ELF-1 (cell line): ENCODE measurements around the gene LIPG.

Experiments
- DNase-seq: peaks from one replicate; pipeline ENCODE4 v3.0.0-alpha.2; 2016; ENCODE audit warnings: low read depth, low spot score

The LIPG gene

GRCh38 chr18:49611316-49611715 is 49.5 kb downstream of the LIPG start:
- DNase-seq: no peak

DNA sequence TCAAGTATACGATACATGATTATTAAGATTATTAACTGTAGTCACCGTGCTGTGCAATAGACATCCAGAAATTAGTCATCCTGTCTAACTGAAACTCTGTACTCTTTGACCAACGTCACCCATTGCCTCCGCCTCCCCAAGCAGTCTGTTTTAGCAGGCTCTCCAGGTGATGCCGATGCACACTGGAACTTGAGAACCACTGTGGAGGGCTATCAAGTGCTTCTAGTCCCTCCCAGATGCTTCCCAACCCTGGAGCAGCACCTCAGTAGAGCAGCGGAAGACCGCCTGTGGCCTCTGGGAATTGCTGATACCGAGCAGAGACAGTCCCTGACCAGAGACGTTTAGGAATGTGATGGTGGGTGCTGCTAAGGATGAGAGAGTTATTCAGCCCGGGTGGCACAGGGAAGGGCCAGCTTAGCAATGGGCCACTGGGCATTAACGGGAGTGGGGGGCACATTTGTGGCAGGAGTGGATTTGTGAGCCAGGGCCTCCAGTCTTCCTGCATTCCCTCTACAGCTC is 50.7 kb downstream of the LIPG start:
- DNase-seq: peak; percentile 61

DNA sequence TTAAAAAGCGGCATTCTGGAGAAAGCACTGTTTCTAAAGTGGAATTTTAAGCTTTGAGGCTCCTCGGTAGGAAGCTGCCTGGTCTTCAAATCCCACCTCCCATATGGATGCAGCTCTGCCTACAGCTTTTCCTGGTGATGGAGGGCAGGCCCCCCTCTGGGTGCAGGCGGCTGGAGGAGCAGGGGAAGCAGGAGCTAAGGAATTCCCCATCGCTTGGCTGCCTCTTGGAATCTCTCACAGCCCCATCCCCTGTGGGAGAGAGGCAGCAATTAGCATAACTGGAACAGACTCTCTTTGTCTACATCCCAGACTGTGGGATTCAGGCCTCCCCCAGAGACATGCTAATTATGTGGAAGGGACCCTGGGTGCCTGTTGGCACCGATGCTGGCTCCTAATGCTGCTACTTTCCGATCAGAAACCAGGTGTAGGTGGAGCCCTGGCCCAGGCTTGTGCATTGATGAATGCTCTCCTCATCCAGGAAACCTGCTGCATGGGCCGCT is 51.3 kb downstream of the LIPG start:
- peak; percentile 91 for DNase-seq

- DNase-seq: peak; percentile 34
These were observed 51.8 kb downstream of the LIPG start for GRCh38 chr18:49613641-49614151.

DNA sequence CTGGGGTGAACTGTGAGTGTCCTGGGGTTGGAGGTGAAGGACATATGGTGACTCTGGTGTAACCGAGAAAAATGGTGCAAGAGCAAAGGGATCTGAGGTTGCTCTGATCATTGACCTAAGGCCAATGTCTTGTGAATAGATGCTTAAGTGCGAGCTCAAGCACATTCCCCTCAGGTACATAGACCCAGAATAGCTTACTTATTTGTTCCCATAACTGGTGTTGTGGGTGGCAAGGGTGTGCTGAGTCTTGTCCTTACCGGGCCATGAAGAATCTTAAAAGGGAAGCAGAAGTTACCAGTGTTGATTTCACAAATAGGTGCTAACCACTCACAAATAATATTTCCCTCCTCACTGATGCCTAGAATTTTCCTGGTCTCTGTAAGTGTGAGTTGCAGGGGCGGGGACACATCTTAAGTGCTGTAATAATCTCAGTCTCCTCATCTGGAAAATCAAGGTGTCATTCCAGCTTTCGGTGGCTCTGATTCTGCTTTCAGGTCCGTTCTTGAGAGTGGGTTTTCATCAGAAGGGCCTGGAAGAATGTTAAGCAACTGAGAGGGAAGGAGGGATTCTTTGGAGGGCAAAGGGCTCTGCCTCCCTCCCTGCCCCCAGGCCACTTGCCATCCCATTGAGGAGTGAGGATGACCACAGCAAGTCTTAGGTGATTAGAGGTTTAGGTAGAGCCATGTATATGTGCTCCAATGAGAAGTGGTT is 54.9 kb downstream of the LIPG start:
- DNase-seq: no peak

GRCh38 chr18:49617329-49617695 is 55.5 kb downstream of the LIPG start:
- DNase-seq: no peak

DNA sequence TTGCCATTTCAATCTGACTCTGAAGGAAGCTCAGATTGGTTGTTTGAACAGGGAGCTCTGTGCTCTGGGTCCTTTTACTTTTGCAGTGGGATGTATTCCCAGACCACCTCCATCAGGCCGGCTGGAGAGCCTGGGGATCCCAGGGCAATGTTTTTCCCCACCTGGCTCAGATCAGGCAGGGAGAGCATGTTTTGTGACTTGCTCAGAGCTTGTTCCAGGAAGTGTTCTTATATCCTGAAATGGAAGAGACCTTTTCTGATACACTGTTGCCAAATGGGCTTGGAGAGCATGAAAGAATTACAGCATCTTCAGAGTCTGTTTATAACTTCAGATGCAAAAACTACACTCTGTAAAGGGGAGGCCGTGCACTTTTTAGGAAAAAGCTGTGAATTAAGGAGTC is 56.0 kb downstream of the LIPG start:
- no peak for DNase-seq

DNA sequence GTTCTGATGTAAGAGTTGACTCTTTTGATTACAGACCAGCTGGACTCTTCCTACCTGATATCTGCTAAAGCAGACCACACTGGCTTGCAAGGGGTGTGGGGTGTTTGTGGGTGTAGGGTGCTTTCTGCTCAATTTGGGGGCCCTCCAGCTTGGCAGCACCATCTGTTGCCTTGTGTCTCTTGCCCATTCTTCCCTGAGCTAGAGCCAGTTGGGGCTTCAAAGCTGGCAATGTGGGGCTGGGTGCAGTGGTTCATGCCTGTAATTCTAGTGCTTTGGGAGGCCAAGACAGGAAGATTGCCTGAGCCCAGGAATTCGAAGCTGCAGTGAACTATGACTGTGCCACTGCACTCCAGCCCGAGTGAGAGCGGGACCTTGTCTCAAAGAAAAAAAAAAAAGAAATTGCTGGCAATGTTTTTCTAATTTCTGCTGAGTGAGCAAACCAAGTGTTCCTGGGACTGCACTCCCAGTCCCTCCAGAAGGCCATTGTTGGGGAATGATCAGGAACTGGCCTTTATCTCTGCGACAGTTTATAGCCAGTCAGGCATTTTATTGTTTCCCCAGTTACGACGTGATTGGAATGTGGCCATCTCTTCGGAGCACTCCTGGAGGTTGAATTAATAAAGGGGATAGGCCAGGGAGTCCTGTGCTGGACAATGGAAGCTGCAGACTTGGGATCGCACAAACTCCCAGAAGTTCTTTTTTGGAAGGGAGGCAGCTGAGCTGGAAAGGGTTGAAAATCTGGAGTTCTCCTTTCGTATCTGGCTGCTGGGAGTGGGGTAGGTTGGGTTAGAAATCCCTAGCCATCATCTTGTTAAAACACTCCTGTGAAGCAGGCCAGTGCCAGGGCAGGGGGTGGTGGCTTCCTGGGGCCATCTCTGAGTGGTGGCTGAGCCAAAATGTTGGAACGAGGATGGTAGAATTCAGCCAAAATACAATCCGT is 57.2 kb downstream of the LIPG start:
- peak; percentile 54 for DNase-seq

GRCh38 chr18:49619801-49620200 is 57.9 kb downstream of the LIPG start:
- peak; percentile 77 for DNase-seq

DNA sequence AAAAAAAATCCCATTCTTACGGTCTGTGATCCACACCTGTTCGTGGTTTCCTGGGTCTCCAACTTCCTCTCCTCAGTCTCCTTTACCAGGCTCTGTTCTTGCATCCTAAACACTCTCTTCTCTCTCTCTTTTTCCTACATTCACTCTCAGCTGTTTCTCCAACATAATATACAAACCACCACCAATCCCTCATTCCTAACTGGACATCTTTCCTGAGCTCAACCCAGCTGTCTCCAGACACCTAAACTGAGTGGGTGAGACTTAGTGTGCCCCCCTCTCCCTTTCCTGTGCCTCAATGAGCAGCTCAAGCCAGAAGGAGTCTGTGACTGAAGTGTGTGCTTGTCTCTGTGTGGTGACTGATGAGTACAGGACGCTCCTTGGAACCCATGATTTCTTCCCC is 59.4 kb downstream of the LIPG start:
- DNase-seq: no peak

DNA sequence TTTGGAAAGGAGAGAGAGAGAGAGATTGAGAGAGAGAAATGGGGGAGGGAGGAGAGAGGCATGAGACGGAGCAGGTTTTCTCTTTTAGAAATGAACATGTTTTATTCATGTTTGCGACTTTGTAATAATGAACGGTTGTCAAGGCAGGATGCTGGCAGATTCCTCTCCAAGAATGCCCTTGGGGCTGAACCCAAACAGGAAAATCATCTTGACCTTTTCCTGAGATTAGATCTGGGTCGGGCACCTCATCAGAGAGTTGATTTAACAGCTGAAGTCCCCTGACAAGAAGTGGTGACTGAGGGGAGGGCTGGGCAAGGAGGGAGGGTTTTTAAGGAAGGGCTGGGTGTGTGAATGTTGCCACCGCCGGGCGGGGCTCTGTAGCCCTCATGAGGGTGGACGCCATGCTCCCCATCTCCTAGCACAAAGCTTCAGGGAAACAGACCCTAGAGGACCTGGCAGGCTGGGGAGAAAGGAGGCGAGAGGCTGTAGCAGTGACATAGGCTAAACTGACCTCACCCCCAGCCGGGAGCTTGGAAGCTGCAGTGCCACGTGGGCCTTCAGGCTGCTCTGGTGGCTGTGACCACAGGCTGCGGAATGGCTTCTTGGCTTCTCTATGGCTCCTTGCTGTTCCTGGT is 60.0 kb downstream of the LIPG start:
- DNase-seq: no peak

- DNase-seq: no peak
These were observed 61.7 kb downstream of the LIPG start for GRCh38 chr18:49623571-49623970.

- DNase-seq: no peak
These were observed 63.3 kb downstream of the LIPG start for GRCh38 chr18:49625021-49625691.

- no peak for DNase-seq
These were observed 65.1 kb downstream of the LIPG start for GRCh38 chr18:49626842-49627467.

DNA sequence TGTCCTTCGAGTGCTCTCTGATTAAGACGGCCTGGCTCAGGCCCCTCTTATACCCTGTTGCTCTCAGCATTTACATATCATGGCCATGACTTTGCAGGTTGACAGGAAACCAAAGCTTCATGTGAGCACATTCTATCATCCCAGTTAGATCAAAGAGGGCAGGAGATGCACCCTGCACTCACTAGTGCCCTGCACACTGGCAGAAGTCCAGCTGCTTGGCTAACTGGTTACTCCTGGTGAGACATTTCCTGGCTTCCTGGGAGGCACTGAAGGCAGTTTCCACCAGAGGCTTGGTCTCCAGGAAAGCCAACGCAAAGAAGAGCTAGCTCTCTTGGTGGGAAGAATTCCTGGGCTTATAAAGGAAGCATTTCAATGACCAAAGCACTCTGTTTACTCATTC is 66.3 kb downstream of the LIPG start:
- no peak for DNase-seq

- DNase-seq: no peak
These were observed 67.3 kb downstream of the LIPG start for GRCh38 chr18:49628881-49629795.

- DNase-seq: no peak
These were observed 68.4 kb downstream of the LIPG start for GRCh38 chr18:49630246-49630699.

GRCh38 chr18:49631146-49631866 is 69.4 kb downstream of the LIPG start:
- DNase-seq: no peak

GRCh38 chr18:49632588-49632987 is 70.7 kb downstream of the LIPG start:
- no peak for DNase-seq
